K562 (cell line): ENCODE measurements around the gene SDC1. TPM values are rescaled to one million over a fixed set of nuclear protein-coding genes. Genes with fewer than 3 reads are reported as not detected.

Experiments
- ATAC-seq: fragments of 200-7000 bp; cut with Tn5 transposase; 3 replicates; pipeline ENCODE4 v1.9.1; 2020; ENCODE audit warnings: moderate library complexity
- BruUV-seq: library from RNA; stranded (reverse); fragments of 400-500 nt; replicated peaks from 2 replicates; lab custom pipeline; 2021; lab: Mats Ljungman, UMichigan
- CTCF ChIA-PET: fragments of 300-600 bp; formaldehyde crosslinking; extraction: SDS; loops from one replicate; lab custom pipeline; 2021; ENCODE audit warnings: low intra/inter-chr PET ratio; lab: Yijun Ruan, JAX
- POLR2A ChIA-PET: fragments of 300-600, 350-650 bp; sonication (Branson Sonifier 250); formaldehyde crosslinking; extraction: SDS; loops from one replicate; lab custom pipeline; 2021; ENCODE audit warnings: antibody characterized with exemption, inconsistent platforms; lab: Yijun Ruan, JAX
- DNase-seq, 4 experiments: peaks; one replicate each; pipeline versions ENCODE4 v3.0.0 to v3.0.0-alpha.2; 2011 to 2018; ENCODE audit warnings: low spot score in 3 of 4, mixed read lengths in 3 of 4; ENCODE audit errors: extremely low read depth in 1 of 4
- FAIRE-seq: peaks from 2 replicates; lab custom pipeline; 2011; peaks lifted over from hg19 to GRCh38; lab: Jason Lieb, UNC
- H2AFZ ChIP-seq: 2 replicates; pipeline ENCODE4 v1.6.0; 2011; ENCODE audit warnings: low read depth, low read length, control low read depth, inconsistent platforms
- H3K27ac ChIP-seq: fragments of 200-600 bp; 3 replicates; pipeline ENCODE4 v1.8.0; 2011; ENCODE audit warnings: low read depth, mild to moderate bottlenecking, control low read depth, inconsistent platforms, low read length, moderate library complexity, mixed read lengths; ENCODE audit errors: extremely low read depth
- H3K27me3 ChIP-seq, 2 experiments: fragments of 300-600 bp in 1 of 2; 2 replicates in 1 of 2; 3 replicates in 1 of 2; pipeline versions ENCODE4 v1.6.0 to v1.8.0; 2011; ENCODE audit warnings: inconsistent platforms in 2 of 2, low read length in 2 of 2, mild to moderate bottlenecking in 1 of 2, mixed read lengths in 1 of 2, moderate library complexity in 1 of 2; ENCODE audit not compliant: control insufficient read depth in 2 of 2, insufficient read depth in 2 of 2
- H3K36me3 ChIP-seq: fragments of 300-600 bp; 3 replicates; pipeline ENCODE4 v1.8.0; 2011; ENCODE audit warnings: mild to moderate bottlenecking, low read length, inconsistent platforms; ENCODE audit not compliant: control insufficient read depth, insufficient read depth
- H3K4me1 ChIP-seq, 2 experiments: fragments of 200-600 bp in 1 of 2; replicated peaks in 1 of 2; 2 replicates in 1 of 2; 3 replicates in 1 of 2; pipeline versions ENCODE4 v1.5.1 to v1.8.0; 2011; ENCODE audit warnings: inconsistent platforms in 2 of 2, low read length in 2 of 2, mild to moderate bottlenecking in 1 of 2, mixed read lengths in 1 of 2, moderate library complexity in 1 of 2; ENCODE audit not compliant: control insufficient read depth in 2 of 2, insufficient read depth in 2 of 2
- H3K4me2 ChIP-seq: 2 replicates; pipeline ENCODE4 v1.6.1; 2011; ENCODE audit warnings: low read length, control low read depth, inconsistent platforms, mixed read lengths; ENCODE audit not compliant: insufficient read depth
- H3K4me3 ChIP-seq: fragments of 200-600 bp; sonication (generic), shearing (Covaris generic); 2 replicates; pipeline ENCODE4 v1.5.1; 2016; ENCODE audit warnings: control low read depth, inconsistent platforms
- H3K79me2 ChIP-seq: fragments of 200-600 bp; 3 replicates; pipeline ENCODE4 v1.8.0; 2011; ENCODE audit warnings: low read length, inconsistent platforms; ENCODE audit not compliant: control insufficient read depth, insufficient read depth
- H3K9ac ChIP-seq, 2 experiments: 2 replicates each; pipeline versions ENCODE4 v1.6.0 to v1.6.1; 2011; ENCODE audit warnings: low read depth in 2 of 2, low read length in 2 of 2, control low read depth in 1 of 2, inconsistent platforms in 1 of 2, mild to moderate bottlenecking in 1 of 2, mixed read lengths in 1 of 2; ENCODE audit not compliant: insufficient read depth in 1 of 2
- H3K9me1 ChIP-seq: one replicate; pipeline ENCODE4 v1.6.0; 2011; ENCODE audit warnings: inconsistent platforms, mild to moderate bottlenecking, low read length, moderate library complexity; ENCODE audit not compliant: control insufficient read depth, insufficient read depth
- H3K9me3 ChIP-seq: replicated peaks from 2 replicates; pipeline ENCODE4 v1.5.1; 2011; ENCODE audit warnings: low read depth, low read length, inconsistent platforms; ENCODE audit not compliant: control insufficient read depth, insufficient read depth
- H4K20me1 ChIP-seq: replicated peaks from 2 replicates; pipeline ENCODE4 v1.6.1; 2011; ENCODE audit warnings: low read length, inconsistent platforms, mixed read lengths; ENCODE audit not compliant: control insufficient read depth, insufficient read depth
- DNMT1 ChIP-seq: fragments of 450-650 bp; IDR thresholded peaks from 2 replicates; pipeline ENCODE4 v1.6.1; 2016; ENCODE audit warnings: antibody characterized with exemption, mild to moderate bottlenecking
- KDM4B ChIP-seq, 2 experiments: fragments of 450-650 bp in 1 of 2; sonication (generic) in 1 of 2; IDR thresholded peaks; 2 replicates each; pipeline ENCODE4 v1.6.1; 2016 to 2017; ENCODE audit warnings: borderline replicate concordance in 2 of 2, antibody characterized with exemption in 1 of 2, low read depth in 1 of 2, mild to moderate bottlenecking in 1 of 2
- NCOA1 ChIP-seq: fragments of 450-650 bp; IDR thresholded peaks from 2 replicates; pipeline ENCODE4 v1.6.1; 2016; ENCODE audit warnings: low read depth
- PHTF2 ChIP-seq: fragments of 250-450 bp; sonication (Bioruptor Pico); IDR thresholded peaks from 2 replicates; pipeline ENCODE4 v1.5.0; 2021; ENCODE audit warnings: mild to moderate bottlenecking
- RNF2 ChIP-seq: sonication (generic); IDR thresholded peaks from 2 replicates; pipeline ENCODE4 v1.6.1; 2016
- ZNF239 ChIP-seq: fragments of 250-450 bp; sonication (Bioruptor Pico); IDR thresholded peaks from 2 replicates; pipeline ENCODE4 v1.4.0; 2020; ENCODE audit warnings: mild to moderate bottlenecking
- WGBS: fragments of 100-300 bp; shearing (Covaris generic); methylation state at CpG from one replicate; pipeline ENCODE4 v1.1.6; 2016; ENCODE audit warnings: low coverage, mixed read lengths; ENCODE audit not compliant: insufficient coverage; ENCODE audit errors: missing lambda C conversion rate; 5-methylcytosine and 5-hydroxymethylcytosine counted together
- in situ Hi-C: fragments of 300-500 bp; cut with MboI; formaldehyde crosslinking; loops from 4 replicates; pipeline ENCODE4 v1.15.0; 2018; ENCODE audit warnings: inconsistent platforms, mixed read lengths
- intact Hi-C: fragments of 100-400 bp; cut with micrococcal nuclease; formaldehyde crosslinking; loops from 2 replicates; pipeline ENCODE4 v1.14.2; 2022
- polyA plus RNA-seq, 8 experiments: library from polyadenylated mRNA; depleted of rRNA in 4 of 8; stranded (reverse) in 5 of 8; unstranded in 3 of 8; fragments of >200 nt; fragmentation: Nextera tagmentation in 2 of 8; fragmentation: Illumina TruSeq in 1 of 8; extraction: Ambion mirVana in 2 of 8; extraction: Trizol in 1 of 8; gene quantifications; 2 replicates each; pipeline versions ENCODE4 v1.2.1 to v1.2.3, GENCODE V29; 2011 to 2014; ENCODE audit warnings: inconsistent platforms in 1 of 8, missing spikeins in 1 of 8
- total RNA-seq, 7 experiments: library from RNA; depleted of rRNA in 6 of 7; stranded (reverse); fragments of >200 nt in 6 of 7; fragmentation: Illumina TruSeq in 2 of 7; extraction: Trizol in 2 of 7; gene quantifications; 2 replicates each; pipeline versions ENCODE4 v1.2.1 to v1.2.3, GENCODE V29; 2011 to 2021; ENCODE audit warnings: low replicate concordance in 1 of 7
- TF ChIP-seq, protein P1 (sequence below), 2 experiments: fragments of 450-650 bp in 1 of 2; sonication (generic) in 1 of 2; formaldehyde crosslinking in 1 of 2; IDR thresholded peaks; 2 replicates each; pipeline versions ENCODE4 v1.7.1 to v1.9.0; 2016 to 2022; ENCODE audit warnings: inconsistent platforms in 1 of 2, mild to moderate bottlenecking in 1 of 2, missing genetic modification reagents in 1 of 2
- TF ChIP-seq, protein P2 (sequence below): fragments of 250-450 bp; sonication (Bioruptor Pico); IDR thresholded peaks from 2 replicates; pipeline ENCODE4 v1.5.0; 2021

The SDC1 gene
- total and polyA plus RNA-seq, 9 of the 15 experiments (the other 6 are each of a cell fraction or from before 2014, with no cell fraction given): 0.06 to 2.7 (median 0.49) TPM

DNA sequence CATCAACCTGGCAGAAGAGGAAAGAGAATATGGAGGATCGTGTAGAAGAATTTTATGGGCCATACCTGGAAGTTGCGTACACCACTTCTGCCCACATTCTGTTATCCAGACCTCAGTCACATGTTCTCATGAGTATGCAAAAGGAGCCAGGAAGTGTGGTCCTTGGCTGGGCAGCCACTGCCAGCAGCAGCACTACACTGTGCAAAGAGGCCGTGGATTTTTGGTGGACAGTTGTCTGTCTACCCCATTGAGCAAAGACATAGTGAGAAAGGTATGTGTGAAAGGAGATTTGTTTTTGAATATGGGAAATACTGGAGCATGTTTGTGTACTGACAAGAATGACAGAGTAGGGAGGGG lies 68.1 kb downstream of the SDC1 start:
- TF ChIP-seq ZNF239: no peak
- no peak for TF ChIP-seq PHTF2
- no peak for TF ChIP-seq RNF2
- TF ChIP-seq, protein P1, sequence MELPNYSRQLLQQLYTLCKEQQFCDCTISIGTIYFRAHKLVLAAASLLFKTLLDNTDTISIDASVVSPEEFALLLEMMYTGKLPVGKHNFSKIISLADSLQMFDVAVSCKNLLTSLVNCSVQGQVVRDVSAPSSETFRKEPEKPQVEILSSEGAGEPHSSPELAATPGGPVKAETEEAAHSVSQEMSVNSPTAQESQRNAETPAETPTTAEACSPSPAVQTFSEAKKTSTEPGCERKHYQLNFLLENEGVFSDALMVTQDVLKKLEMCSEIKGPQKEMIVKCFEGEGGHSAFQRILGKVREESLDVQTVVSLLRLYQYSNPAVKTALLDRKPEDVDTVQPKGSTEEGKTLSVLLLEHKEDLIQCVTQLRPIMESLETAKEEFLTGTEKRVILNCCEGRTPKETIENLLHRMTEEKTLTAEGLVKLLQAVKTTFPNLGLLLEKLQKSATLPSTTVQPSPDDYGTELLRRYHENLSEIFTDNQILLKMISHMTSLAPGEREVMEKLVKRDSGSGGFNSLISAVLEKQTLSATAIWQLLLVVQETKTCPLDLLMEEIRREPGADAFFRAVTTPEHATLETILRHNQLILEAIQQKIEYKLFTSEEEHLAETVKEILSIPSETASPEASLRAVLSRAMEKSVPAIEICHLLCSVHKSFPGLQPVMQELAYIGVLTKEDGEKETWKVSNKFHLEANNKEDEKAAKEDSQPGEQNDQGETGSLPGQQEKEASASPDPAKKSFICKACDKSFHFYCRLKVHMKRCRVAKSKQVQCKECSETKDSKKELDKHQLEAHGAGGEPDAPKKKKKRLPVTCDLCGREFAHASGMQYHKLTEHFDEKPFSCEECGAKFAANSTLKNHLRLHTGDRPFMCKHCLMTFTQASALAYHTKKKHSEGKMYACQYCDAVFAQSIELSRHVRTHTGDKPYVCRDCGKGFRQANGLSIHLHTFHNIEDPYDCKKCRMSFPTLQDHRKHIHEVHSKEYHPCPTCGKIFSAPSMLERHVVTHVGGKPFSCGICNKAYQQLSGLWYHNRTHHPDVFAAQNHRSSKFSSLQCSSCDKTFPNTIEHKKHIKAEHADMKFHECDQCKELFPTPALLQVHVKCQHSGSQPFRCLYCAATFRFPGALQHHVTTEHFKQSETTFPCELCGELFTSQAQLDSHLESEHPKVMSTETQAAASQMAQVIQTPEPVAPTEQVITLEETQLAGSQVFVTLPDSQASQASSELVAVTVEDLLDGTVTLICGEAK (IDR thresholded peaks at IDR 0.05): no peak
- TF ChIP-seq, protein P1 (CRISPR knock-in tag; IDR thresholded peaks at IDR 0.05): no peak
- TF ChIP-seq, protein P2, sequence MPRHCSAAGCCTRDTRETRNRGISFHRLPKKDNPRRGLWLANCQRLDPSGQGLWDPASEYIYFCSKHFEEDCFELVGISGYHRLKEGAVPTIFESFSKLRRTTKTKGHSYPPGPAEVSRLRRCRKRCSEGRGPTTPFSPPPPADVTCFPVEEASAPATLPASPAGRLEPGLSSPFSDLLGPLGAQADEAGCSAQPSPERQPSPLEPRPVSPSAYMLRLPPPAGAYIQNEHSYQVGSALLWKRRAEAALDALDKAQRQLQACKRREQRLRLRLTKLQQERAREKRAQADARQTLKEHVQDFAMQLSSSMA: no peak
- TF ChIP-seq KDM4B (IDR thresholded peaks at IDR 0.05; ENCODE audit: borderline replicate concordance in 2 of 2, low read depth in 1 of 2): no peak
- no peak for TF ChIP-seq DNMT1
- no peak for TF ChIP-seq NCOA1
- H3K9ac ChIP-seq: no peak overlapping the region
- no peak overlapping the region; the same call in 1 of the 2 replicates for H3K4me2 ChIP-seq
- intact Hi-C loops (no loop called here), in situ Hi-C loops (no loop called here)
- 17% methylated on average over 3 of the region's 3 CpGs for WGBS
- H4K20me1 ChIP-seq: no peaks in the 10 kb centered on the region
- H3K27me3 ChIP-seq: peaks cover 8 to 11% of the 10 kb centered on the region in 2 experiments; a peak in 3 of 5 replicates
- no peaks in the 10 kb centered on the region; the same call in 1 of the 2 replicates for H3K9me3 ChIP-seq
- no peak overlapping the region for H2AFZ ChIP-seq
- DNase-seq (no peak), FAIRE-seq (no peak), ATAC-seq (no peak; the same call in 2 of the 3 replicates)
- H3K9me1 ChIP-seq: no peaks in the 10 kb centered on the region
- no peak overlapping the region for H3K27ac ChIP-seq
- no peaks in the 10 kb centered on the region for H3K79me2 ChIP-seq
- H3K4me1 ChIP-seq: peaks cover 0 to under 1% of the 10 kb centered on the region in 2 experiments; a peak in 2 of 5 replicates
- ChIA-PET POLR2A (interaction anchor here (1.3 kb wide), 1 partner anchor 11 kb away, joined by 3 read pairs; no protein-coding TSS in a partner anchor), CTCF (interaction anchor here (0.7 kb wide), 1 partner anchor 68 kb away, joined by 4 read pairs; no protein-coding TSS in a partner anchor)
- no peak overlapping the region for H3K4me3 ChIP-seq
- BruUV-seq: no TSS peak
- no peaks in the 10 kb centered on the region for H3K36me3 ChIP-seq
